C4-2B (cell line): Measurements from ENCODE around the gene NMNAT2.

ENCODE experiments used
- CTCF ChIP-seq: fragments of 450-650 bp; conservative IDR thresholded peaks from 2 replicates; pipeline ENCODE4 v1.5.1; 2017; ENCODE audit warnings: mild to moderate bottlenecking
- ZFX ChIP-seq: fragments of 450-650 bp; IDR thresholded peaks from 2 replicates; pipeline ENCODE4 v1.6.1; 2017

- TF ChIP-seq CTCF, result no peak
- no peak for TF ChIP-seq ZFX
Measured at GRCh38 chr1:183323849-183324683, 94.1 kb downstream of the NMNAT2 start.
